Muscle layer of duodenum (tissue), 2 donors: ENCODE data around the gene TRIOBP.

ENCODE experiments used
- H3K27ac ChIP-seq: one replicate; pipeline ENCODE4 v1.7.0; 2013; ENCODE audit warnings: mild to moderate bottlenecking, low read length
- H3K27me3 ChIP-seq: one replicate; pipeline ENCODE4 v1.7.0; 2013; ENCODE audit warnings: low read depth, mild to moderate bottlenecking, control low read depth, low read length
- H3K36me3 ChIP-seq, 2 donors: one replicate each; pipeline ENCODE4 v1.7.0; 2013; ENCODE audit warnings: low read length in 2 of 2, control low read depth in 1 of 2, mild to moderate bottlenecking in 1 of 2; ENCODE audit not compliant: insufficient read depth in 2 of 2, control insufficient read depth in 1 of 2
- H3K4me1 ChIP-seq, 2 donors: one replicate each; pipeline ENCODE4 v1.7.0; 2013; ENCODE audit warnings: low read length in 2 of 2, mild to moderate bottlenecking in 2 of 2, control low read depth in 1 of 2, moderate library complexity in 1 of 2; ENCODE audit not compliant: insufficient read depth in 2 of 2, control insufficient read depth in 1 of 2
- H3K4me3 ChIP-seq, 2 donors: one replicate each; pipeline ENCODE4 v1.7.0; 2013; ENCODE audit warnings: low read length in 2 of 2, low read depth in 1 of 2, mild to moderate bottlenecking in 1 of 2
- H3K9me3 ChIP-seq, 2 donors: one replicate each; pipeline ENCODE4 v1.7.0; 2013; ENCODE audit warnings: low read length in 2 of 2, control low read depth in 1 of 2, mild to moderate bottlenecking in 1 of 2; ENCODE audit not compliant: control insufficient read depth in 1 of 2
- donor health status: healthy.

Gene TRIOBP

GRCh38 chr22:37775785-37776638 is 79.2 kb downstream of the TRIOBP start:
- peaks cover 0 to 4% of the 10 kb centered on the region in 2 donors for H3K4me1 ChIP-seq
- H3K4me3 ChIP-seq: no peak overlapping the region
- no peaks in the 10 kb centered on the region for H3K27me3 ChIP-seq
- no peaks in the 10 kb centered on the region for H3K9me3 ChIP-seq
- H3K36me3 ChIP-seq: peaks cover 16 to 44% of the 10 kb centered on the region in 2 donors
- no peak overlapping the region for H3K27ac ChIP-seq

GRCh38 chr22:37776639-37777005 is 79.8 kb downstream of the TRIOBP start:
- Histone ChIP-seq H3K4me1 (peaks cover 0 to 4% of the 10 kb centered on the region in 2 donors), H3K36me3 (peaks cover 11 to 38% of the 10 kb centered on the region in 2 donors), H3K27ac (no peak overlapping the region), H3K27me3 (no peaks in the 10 kb centered on the region), H3K4me3 (no peak overlapping the region), H3K9me3 (no peaks in the 10 kb centered on the region)

DNA sequence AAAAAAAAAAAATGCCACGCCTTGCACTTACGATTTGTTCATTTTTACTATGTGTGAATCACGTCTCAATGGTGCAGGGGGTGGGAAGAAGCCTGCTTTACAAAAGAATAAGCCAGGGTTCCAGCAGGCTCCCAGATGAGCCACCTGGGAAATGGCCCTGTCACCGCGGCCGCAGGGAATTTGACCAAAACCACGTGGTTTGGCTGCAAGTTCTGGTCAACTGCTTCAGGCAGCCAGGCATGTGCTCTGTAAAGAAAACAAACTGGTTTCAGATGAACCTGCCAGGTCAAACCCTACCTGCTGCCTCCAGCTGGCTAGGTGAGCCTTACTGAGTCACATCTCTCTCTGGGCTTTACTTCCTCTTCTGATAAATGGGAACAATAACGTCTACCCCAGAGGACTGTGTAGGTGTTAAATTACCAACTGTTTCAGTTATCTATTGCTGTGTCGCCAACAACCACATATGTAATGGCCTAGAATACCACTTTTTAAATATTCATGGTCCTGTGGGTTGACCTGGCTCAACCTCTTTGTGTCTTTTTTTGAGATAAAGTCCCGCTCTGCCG is 80.4 kb downstream of the TRIOBP start:
- H3K36me3 ChIP-seq: peaks cover 8 to 32% of the 10 kb centered on the region in 2 donors
- H3K27me3 ChIP-seq: no peaks in the 10 kb centered on the region
- H3K4me3 ChIP-seq: no peak overlapping the region
- peaks cover 0 to 4% of the 10 kb centered on the region in 2 donors for H3K4me1 ChIP-seq
- no peak overlapping the region for H3K27ac ChIP-seq
- H3K9me3 ChIP-seq: no peaks in the 10 kb centered on the region

GRCh38 chr22:37778370-37779009 is 81.6 kb downstream of the TRIOBP start:
- H3K27ac ChIP-seq: no peak overlapping the region
- H3K4me3 ChIP-seq: no peak overlapping the region
- H3K36me3 ChIP-seq: peaks cover 0 to 20% of the 10 kb centered on the region in 2 donors
- no peaks in the 10 kb centered on the region for H3K27me3 ChIP-seq
- H3K4me1 ChIP-seq: peaks cover 0 to 4% of the 10 kb centered on the region in 2 donors
- no peaks in the 10 kb centered on the region for H3K9me3 ChIP-seq

DNA sequence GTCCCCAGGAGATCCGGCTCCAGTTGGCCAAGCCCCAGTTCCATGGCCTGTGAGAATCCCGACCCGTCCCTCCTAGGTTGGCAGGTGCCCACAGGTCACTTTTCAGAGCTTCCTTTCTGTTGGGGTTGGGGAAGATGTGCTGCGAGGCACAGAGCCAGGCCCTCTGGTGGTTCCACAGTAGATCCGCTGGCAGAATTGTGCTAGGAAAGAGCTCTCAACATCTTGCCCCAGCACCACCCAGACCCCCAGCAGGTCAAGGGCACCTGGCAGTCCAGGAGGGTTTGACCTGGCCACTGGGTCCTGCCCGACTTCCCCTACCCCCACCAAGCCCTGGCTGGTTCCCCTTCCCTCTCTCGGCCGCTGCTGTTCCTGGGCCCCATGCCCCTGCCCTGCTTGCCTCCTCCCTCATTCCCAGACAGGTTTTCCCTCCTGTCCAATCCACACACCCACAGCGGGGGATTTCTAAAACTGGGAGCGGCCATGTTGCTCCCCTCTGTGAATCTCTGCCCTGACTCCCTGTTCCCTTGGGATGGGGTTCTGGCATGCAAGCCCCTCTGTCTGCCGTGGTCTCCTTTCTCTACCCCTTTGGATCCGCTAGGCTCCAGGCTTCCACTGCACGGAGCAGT is 84.7 kb downstream of the TRIOBP start:
- H3K9me3 ChIP-seq: no peaks in the 10 kb centered on the region
- peaks cover 4% of the 10 kb centered on the region in 2 donors for H3K4me1 ChIP-seq
- no peak overlapping the region for H3K4me3 ChIP-seq
- peaks cover 0 to 3% of the 10 kb centered on the region in 2 donors for H3K36me3 ChIP-seq
- no peaks in the 10 kb centered on the region for H3K27me3 ChIP-seq
- H3K27ac ChIP-seq: no peak overlapping the region

- Histone ChIP-seq H3K27ac (no peak overlapping the region), H3K36me3 (no peaks in the 10 kb centered on the region), H3K27me3 (no peaks in the 10 kb centered on the region), H3K4me1 (peaks cover 0 to 4% of the 10 kb centered on the region in 2 donors), H3K9me3 (no peaks in the 10 kb centered on the region), H3K4me3 (no peak overlapping the region)
Measured at GRCh38 chr22:37782340-37783168, 85.7 kb downstream of the TRIOBP start.

DNA sequence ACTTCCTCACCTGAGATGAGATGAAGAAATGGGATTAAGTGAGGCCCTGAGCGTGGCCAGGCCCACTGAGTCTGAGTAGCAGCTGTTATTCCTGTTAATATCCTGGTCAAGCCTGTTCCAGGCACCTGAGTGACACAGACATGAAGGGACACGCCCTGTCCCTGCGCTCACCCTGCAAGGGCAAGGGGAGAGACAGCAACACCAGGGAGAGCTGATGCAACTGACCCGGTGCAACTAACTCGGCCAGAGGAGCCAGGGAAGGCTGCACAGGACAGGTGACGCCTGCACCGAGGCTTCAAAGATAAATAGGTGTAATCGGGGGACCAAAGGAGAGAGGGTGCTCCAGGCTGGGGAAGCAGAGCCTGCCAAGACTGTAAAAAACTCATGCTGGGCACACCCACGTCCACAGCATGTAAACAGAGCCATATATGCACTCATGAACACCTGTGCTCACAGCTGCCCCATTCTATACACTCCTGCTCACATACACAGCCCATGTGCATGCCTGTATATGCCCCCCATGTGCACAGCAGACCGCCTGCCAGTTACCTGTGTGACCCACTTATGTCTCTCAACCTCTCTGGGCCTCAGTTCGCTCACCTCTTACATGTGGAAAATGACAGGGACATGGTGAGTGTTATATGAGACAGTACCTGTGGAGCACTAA is 88.1 kb downstream of the TRIOBP start:
- Histone ChIP-seq H3K27ac (no peak overlapping the region), H3K27me3 (no peaks in the 10 kb centered on the region), H3K4me3 (no peak overlapping the region)

GRCh38 chr22:37790234-37790633 is 93.4 kb downstream of the TRIOBP start:
- Histone ChIP-seq H3K27me3 (no peaks in the 10 kb centered on the region), H3K4me1 (no peaks in the 10 kb centered on the region)

More for the DNA sequence above, 88.1 kb downstream of the TRIOBP start:
- Histone ChIP-seq H3K9me3 (no peaks in the 10 kb centered on the region), H3K4me1 (peaks cover 0 to 4% of the 10 kb centered on the region in 2 donors), H3K36me3 (no peaks in the 10 kb centered on the region)

DNA sequence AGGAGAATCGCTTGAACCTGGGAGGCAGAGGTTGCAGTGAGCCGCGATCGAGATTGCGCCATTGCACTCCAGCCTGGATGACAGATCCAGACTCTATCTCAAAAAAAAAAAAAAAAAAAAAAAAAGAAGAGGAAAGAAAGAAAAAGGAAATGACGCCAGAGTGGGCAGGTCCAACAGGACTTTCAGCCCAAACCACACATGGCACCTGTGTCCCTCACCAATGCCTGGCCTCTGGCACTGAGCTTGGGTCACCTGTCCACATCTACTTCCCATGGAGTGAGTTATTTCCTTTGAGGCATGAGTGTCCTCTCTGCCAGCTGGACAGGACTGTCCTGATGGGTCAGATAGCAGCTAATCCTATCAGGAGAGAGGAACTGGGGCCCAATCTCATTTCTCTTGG is 95.6 kb downstream of the TRIOBP start:
- no peaks in the 10 kb centered on the region for H3K27me3 ChIP-seq
- H3K36me3 ChIP-seq: no peaks in the 10 kb centered on the region
- H3K27ac ChIP-seq: no peak overlapping the region

More at GRCh38 chr22:37790234-37790633, 93.4 kb downstream of the TRIOBP start:
- Histone ChIP-seq H3K27ac (no peak overlapping the region), H3K4me3 (no peak overlapping the region), H3K9me3 (no peaks in the 10 kb centered on the region), H3K36me3 (no peaks in the 10 kb centered on the region)

DNA sequence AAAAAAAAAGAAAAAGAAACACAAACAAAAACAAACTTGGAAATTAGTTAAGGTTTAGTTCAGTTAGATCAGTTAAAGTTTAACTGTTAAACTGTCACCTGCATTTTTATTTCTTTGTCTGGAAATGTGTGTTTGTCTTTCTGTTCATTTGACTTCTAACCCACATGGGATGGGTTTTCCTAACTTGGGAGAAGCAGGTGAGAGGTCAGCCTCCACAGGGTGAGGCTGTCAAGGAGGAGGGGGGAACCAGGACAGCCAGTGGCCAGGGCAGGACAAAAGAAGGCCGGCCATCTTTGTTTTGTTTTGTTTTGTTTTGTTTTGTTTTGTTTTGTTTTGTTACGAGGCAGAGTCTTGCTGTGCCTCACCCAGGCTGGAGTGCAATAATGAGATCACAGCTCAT is 97.5 kb downstream of the TRIOBP start:
- Histone ChIP-seq H3K27ac (no peak overlapping the region), H3K9me3 (no peaks in the 10 kb centered on the region), H3K4me3 (no peak overlapping the region), H3K27me3 (no peaks in the 10 kb centered on the region), H3K4me1 (no peaks in the 10 kb centered on the region), H3K36me3 (no peaks in the 10 kb centered on the region)

More for the DNA sequence above, 95.6 kb downstream of the TRIOBP start:
- no peaks in the 10 kb centered on the region for H3K9me3 ChIP-seq
- H3K4me3 ChIP-seq: no peak overlapping the region
- H3K4me1 ChIP-seq: no peaks in the 10 kb centered on the region
